Fibroblast of upper back skin (primary cell): ENCODE data around the gene P2RY6.

Source experiments
- DNase-seq: peaks from one replicate; pipeline ENCODE4 v3.0.0-alpha.2; 2013

The P2RY6 gene

DNA sequence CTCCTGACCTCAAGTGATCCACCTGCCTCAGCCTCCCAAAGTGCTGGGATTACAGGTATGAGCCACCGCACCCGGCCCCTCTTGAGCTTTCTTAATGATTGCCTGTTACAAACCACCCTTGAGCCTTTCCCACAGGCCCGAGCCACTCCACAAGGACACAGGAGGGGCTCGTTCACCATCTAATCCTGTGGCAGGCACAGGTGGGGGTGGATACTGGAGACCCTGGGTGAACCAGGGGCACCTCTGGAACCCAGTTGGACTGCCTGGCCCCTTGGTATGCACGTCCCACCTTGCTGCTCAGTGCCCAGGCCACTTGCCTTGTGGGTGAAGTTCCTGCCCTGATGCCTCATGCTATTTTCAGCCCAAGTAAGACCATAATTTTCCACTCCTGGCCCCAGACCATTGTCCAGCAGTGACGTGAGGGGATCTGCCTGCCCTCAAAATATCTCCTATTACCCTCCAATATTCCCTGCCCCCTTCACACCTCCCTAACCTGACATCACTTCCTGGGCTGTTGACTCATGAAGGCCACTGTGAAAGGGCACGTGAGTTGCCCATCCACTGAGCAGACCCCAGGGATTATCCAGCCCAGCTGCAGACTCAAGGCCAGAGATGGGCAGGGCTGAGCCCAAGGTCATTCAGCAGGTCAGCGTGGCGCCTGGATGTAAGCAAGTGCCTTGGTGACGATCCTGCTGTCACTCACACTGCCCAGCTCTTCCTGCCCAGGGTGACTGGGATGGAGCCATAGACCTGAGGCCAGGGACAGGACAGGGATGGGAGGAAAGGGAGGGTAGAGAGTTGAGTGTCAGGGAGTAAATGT lies 34.5 kb upstream of the P2RY6 start:
- DNase-seq = peak; percentile 26

DNA sequence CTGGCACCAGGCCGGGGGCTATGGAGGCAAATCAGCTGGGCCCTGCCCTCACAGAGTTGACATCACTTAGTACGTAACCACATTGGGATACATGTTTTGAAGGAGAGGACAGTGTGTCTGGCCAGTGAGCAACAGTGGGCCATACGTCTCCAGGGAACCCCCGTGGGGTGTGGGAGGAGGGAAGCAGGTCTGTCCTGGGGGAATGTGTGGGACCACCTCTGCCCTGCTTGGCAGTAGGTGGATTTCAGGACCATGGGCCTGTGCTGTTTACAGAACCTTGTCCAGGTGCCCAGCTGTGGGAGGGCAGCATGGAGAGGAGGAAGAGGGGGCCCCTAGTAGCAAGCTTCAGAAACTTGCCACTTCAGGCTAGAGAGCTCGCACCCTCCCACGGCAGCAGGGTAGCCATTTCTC lies 33.0 kb upstream of the P2RY6 start:
- DNase-seq = no peak

DNA sequence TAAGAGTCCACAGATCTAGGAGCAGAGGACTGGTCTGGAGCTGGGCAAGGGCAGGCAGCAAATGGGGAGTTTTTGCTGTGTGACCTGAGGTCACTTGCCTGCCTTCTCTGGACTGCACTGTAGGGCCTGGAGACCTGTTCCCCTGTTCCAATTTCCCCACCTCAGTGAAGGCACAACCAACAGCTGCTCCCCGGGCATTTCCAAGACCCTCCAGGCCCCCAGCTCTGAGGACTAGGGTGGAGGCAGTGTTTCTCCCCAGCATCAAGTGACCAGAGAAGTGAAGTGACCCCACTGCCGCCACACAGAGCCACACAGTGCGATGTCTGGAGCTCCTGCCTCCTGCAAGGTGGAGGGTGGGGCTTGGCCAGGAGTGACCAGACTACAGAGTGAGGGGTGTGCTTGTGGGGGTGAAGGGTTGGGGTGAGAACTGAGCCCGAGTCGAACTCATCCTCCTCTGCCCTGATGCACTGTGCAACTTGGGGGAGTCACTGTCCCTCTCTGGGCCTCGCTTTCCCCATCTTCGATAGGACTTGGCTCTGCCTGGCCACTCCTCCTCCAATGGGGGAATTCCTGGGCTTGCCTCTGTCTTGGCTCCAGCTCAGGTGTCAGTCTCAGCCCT lies 32.5 kb upstream of the P2RY6 start:
- no peak for DNase-seq

DNA sequence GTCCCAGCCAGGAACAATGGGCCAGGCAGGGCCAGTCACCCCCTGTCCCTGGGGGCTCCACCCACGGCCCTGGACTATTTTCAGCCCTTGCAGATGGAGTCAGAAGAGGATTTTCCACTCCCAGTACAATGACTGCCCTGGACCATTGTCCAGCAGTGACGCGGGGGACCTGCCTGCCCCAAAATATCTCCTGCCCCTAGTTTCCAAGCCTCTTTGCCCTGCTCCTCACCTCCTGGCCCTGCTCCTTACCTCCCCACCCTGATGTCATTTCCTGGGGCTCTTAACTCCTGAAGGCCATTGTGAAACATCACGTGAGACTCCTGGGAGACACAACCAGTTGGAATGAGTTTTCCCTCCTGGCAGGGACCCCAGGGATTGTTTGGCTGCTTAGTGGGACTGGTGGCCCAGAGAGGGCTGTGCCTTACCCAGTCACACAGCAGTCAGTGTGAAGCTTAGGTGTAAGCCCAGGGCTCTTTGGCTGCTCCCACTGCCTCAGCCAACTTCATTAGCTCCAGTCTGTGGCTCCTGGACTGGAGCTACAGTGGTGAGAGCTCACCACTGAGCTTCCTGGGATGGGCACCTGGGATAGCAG lies 31.9 kb upstream of the P2RY6 start:
- peak; percentile 37 for DNase-seq

DNA sequence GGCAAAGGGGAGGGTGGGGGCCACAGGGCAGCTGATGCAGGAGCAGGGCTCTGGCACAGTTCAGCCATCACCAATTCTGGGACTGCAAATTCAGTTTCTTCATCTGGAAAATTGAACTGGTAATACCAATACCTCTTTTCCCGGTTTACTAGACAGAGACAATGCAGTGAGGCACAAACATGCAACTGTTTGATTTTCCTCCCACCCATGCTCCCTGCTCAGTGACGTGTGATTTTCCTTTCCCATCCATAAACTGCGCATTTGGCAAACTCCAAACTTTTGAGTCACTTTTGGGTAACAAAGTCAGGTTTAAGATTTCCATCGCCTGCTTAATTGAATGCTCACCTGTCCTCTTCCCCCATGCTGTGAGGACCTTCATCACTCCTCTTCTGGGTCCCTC lies 30.8 kb upstream of the P2RY6 start:
- DNase-seq = no peak

DNA sequence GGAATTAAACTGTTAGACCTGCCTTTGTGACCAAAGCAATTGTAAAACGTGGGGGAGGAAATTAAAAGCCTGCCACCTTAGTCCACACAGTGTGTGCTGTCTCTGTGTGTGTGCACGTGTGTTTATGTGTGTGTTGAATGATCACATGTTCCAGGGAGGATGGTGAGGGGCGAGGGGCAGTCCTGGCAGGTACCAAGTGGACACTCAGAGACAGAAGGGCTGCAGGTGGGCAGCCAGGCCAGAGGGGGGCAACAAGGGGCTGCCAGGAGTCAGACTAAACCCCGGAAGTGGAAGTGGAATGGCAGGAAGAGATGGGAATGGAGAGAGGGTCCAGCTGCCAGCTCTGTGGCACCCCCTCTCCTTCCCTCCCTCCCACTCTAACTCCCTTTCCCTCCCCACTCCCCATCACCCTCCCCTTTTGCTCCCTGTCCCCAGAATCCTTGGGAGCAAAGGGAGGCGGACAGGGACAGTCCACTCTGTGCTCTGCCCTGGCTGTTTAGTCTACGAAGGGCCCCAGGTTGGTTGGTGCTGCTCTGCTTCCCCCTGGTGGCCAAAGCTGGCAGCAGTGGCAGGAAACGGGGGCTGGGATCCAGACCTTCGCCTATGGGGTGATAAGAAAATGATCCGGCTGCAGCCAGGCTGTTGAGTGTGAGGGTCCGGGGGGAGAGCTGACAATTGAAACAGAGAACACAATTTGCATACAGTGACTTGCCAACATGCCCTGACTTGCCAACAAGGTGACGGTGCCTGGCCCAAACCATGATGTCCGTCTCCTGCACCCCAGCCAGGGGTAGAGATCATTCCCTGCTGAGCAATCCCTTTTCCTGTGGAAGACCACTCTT lies 29.7 kb upstream of the P2RY6 start:
- DNase-seq = peak; percentile 74

DNA sequence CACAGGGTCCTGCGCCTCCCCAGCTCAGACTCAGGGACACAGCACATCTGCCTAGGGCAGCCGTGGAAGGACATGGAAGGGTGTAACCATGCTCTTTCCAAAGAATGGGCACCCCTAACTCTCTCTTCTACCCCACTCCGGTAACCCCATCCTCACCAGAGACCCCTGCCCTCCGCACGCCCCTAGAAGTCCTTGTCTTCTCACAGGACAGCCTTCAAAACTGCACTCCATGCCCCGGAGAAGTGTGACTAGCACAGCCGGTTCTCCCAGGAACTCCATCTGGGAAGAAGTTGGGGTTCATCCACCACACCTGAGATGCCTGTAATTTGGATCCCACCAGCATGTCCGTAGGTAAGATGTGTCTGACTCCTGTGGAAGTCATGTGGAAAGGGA lies 29.0 kb upstream of the P2RY6 start:
- DNase-seq = no peak

DNA sequence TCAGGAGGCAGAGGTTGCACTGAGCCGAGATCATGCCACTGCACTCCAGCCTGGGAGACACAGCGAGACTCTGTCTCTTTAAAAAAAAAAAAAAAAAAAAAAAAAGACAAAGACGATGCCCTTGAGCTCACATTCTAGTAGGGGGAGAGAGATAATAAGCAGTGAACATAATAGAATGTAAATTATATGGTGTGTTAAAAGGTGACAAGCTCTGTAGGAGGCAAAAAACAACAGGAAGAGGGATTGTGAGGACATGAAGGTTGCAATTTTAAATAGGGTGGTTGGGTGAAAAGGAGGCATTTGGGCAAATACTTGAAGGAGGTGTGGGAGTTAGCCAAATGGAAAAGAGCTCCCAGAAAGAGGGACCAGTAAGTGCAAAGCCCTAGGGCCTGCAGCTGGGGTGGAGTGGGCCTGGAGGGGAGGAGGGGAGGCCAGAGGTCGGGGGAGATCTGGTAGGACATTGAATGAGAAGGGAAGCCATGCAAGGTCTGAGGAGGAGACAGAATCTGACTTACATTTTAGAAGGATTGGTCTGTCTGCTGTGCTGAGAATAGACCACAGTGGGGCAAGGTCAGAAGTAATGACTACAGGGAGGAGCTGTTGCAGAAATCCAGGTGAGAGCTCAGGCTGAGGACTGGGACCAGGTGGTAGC lies 27.4 kb upstream of the P2RY6 start:
- DNase-seq = no peak

DNA sequence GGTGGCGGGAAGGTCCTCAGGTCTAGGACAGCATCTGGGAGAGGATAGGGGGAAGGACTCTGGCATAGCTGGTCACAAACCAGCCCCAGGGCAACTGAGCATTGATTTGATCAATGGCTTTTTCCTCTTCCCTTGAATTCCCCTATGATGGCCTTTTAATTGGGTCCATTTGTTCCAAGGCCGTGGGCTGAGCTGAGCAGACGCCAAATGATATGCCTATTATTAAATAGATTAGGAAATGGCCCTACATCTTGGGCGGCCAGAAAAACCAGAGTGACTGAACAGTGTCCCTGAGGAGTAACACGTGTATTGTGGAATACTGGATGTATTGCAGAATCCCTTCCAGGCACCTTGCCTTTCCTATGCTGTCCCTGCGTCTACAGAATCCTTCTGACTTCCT lies 26.7 kb upstream of the P2RY6 start:
- no peak for DNase-seq

DNA sequence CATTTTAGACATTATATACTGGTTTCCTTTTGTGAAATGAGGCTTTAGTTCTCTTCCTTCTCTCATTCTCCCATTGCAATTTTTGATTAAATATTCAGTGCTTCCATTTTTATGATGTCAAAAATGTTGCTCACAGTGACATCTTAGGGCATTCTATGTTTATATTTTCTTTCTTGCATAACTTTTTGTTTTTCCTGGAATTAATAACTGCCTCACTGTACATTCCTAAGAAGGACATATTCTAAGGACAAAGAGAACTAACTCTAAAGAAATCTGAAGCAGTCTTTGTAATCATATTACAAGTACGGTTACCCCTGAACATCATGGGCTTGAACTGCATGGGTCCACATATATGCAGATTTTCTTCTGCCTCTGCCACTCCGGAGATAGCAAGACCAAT lies 25.8 kb upstream of the P2RY6 start:
- no peak for DNase-seq

DNA sequence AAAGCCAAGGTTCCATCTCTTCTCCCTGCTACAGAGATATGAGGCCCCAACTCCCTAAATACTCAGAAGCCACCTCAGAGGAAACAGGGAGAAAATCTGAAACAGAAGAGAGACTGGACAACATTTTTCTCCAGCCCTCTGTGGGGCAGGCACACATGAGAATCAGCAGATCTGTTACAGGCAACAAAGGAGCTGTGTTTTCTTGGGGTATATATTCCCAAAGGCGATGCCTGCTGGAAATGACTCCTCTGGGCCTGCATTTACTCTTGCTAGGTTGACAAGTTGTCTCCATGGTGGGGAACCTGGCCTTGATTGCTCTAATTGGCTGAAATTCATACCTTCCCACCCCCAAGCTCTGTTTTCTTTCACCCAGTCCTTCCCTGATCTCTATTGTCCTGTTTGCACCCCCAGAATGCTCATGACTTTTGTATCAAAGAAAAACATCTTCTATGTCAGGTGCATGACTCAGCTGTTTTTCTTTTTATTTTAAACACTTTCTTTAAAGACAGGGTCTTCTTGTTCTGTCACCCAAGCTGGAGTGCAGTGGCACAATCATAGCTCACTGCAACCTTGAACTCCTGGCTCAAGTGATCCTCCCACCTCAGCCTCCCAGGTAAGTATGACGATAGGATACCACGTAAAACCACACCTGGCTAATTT lies 23.5 kb upstream of the P2RY6 start:
- DNase-seq = no peak

DNA sequence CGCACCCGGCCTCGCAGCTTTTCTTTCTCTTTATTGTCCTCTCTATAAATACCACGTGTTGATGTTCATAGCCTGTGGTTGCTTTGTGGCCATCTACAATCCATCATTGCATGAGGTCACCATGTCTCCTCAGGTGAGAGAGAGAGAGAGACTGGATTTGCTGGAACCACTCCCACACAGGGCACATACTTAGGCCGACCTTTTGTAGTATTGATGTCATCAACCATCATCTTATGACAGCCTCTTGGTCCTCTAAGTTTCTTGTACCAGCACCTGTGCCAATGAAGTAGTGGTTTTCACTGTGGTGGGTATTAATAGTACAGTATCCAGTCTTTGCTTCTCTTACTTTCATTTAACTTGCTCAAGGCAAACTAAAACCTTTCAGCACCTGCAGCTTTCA lies 22.8 kb upstream of the P2RY6 start:
- DNase-seq = no peak

DNA sequence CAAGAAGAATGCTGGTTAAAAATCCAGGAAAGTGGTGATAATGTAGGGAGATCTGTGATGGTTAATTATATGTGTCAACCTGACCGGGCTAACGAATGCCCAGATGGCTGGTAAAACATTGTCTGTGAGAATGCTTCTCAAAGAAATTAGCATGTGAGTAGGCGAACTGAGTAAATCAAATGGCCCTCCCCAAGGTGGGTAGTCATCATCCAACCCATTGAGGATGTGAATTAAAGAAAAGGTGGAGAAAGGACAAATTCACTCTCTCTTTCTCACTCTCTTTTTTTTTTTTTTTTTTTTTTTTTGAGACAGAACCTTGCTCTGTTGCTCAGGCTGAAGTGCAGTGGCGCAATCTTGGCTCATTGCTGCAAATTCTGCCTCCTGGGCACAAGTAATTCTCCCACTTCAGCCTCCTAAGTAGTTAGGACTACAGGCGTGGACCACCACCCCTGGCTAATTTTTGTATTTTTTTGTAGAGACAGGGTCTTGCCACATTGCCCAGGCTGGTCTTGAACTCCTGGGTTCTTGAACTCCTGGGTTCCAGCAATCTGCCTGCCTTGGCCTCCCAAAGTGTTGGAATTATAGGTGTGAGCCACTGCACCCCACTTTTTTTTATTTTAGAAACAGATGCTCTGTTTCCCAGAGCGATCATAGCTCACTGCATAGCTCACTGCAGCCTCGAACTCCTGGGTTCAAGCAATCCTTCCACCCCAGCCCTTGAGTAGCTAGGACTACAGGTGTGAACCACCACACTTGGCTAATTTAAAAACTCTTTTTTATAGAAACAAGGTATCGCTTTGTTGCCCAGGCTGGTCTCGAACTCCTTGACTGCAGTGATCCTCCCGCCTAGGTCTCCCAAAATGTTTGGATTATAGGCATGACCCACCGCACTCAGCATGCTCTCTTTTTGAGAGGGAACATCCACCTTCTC lies 22.0 kb upstream of the P2RY6 start:
- DNase-seq = no peak

DNA sequence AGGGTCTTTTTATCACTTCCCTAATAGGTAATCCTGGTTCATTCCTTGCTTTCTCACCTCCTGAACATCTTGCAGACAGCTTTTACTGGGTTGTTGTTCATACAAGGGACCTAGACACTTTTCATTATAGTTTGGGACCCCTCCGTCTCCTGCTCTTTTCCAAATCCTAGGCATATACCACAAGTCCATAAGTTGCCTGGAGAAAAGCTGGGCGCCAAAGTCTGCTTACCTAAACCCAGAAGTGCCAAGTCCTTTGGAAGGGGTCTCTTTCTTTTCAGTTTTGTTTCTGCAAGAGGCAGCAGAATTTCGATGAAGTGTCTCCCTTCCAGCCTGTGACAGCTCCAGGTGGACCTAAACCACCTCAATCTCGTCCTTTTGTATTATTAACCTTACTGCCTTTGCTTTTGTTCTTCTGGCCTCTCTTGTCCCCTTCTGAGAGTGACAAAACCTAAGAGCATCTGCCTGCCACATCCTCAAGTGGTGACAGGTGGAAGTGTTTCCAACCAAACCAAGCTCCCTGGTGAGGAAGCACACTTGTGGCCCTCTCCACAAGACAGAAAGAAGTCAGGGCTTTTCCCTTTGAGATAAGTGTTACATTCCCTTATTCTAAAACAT lies 19.5 kb upstream of the P2RY6 start:
- DNase-seq = no peak

DNA sequence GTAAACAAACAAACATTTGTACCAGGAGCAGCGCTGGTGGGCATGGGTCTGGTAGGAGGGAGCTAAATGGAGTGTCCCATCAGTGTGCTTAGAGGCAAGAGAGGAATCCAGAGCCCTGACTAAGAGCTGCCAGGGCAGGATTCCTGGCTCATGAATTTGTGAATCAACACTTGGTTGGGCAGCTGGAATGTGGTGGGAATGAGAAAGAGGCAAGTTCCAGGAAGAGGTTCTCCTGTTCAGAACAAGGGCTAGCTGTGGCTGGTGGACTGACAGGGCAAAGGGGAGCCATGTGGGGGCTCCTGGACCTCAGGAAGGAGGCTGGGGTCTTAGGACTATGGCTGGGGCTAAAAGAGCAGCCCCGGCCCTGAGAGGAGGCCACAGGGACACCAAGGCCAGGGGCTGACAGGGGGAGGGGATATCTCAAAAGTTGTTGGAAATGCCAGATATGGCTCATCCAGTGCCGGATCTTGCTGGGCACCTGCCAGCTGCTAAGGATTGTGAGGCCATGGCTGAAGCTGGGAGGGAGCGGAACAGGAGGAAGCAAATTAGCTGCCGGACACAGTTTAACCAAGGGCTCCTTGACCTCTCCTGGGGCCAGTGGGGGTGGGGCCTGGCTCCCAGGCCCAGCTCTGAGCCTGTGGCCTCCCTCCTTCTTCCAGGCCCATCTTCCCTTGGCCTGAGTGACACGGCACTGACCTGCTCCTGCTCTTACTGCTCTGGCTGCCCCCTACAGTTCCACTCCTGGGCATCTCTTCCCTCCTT lies 14.6 kb upstream of the P2RY6 start:
- DNase-seq = peak; percentile 92

DNA sequence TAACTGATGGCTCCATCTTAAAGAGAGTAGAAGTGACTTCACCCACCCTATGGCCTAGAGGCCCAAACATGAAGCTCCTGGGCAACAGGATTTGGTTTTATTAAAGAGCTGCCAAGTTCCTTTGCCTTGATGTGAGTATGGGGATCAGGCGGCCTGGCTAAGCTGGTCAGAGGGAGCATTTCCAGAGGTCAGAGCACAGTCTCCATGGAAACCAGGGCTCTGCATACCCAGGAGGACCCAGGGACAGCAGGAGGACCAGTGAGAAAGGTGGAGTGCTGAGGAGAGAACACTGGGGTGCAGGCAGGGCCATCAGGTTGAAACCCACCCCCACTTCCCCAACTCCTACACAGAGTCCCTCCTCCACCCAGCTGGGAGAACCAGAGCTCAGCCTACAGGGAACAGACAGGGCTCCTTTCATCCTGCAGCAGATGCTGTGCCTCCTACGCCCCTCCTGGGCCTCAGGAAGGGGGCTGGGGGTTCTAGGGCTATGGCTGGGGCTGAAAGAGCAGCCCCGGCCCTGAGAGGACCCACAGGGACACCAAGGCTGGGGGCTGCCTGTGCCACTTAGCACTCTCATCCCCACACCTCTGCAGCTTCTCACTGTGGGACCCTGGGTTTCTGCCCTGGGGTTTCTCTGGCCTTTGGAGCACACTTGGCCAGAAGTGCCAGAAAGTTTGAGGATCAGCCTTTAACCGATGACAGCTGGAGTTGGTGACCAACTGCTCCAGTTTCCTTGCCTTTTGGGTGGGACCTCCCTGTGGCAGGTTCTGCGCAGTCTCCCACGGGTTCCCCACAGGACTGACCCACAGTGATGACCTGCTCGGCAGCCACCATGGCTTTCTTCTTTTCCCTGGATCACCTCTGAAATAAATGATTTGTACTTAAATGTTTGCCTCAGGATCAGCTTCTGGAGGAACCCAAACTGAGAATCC lies 13.8 kb upstream of the P2RY6 start:
- DNase-seq = no peak

DNA sequence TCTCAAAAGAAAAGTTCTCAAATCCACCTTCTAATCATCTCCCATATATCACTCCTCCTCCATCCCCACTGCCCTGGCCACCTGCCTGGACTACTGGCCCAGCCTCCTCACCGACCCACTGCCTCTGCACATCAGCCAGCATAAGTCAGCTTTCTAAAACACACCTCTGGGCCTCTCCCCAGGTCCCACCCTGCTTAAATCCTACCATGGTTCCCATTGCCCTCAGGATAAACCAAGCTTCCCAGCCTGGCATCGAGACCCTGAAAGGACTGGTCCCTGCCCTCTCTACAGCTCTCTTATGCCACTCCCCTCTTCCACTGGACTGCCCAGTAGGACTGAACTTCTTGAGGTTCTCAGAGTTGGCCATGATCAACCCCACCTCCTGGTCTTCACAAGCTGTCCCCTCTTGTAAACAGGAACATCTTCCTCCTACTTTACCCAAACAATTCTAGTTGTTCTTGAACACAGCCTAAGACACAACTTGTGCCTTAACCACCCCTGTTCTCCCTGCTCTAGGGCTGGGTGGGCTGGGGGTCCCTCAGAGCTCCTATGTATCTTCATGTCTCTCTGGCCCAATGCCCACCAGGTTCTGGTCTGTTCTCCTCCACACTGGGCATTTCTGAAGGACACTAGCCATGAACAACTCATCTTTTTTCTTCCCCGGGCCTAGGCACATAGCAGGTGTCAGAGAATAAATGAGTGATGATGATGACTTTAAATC lies 12.6 kb upstream of the P2RY6 start:
- DNase-seq = no peak

DNA sequence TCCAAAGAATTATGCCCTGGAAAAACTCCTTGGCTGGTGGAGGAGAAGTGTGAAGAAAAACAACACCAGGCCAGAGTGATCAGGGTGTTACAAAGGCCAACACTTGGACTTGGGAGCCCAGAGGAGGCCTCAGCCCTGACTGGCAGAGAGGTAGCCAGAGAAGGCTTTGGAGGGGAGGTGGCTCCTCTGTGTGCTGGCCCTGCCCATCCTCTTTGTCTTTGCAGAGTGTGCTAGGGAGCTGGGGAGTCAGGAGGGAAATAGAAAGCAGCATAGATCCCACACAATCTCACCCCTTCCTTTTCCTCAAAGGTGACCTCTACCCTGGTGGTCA lies 12.0 kb upstream of the P2RY6 start:
- DNase-seq = no peak
